HG02973 (cell line): ENCODE data around the gene FBRS.
"Not testable (repeated sequence)": the region's sequence is repeated elsewhere in the genome, so short reads cannot be mapped to it uniquely, and the experiment has no call there.

ENCODE experiments used
- ATAC-seq: cut with Tn5 transposase; IDR thresholded peaks from one replicate; pipeline ENCODE4 v1.9.1; 2021; ENCODE audit warnings: moderate library complexity; ENCODE audit not compliant: unreplicated experiment

Gene FBRS

GRCh38 chr16:30657866-30658730 is at the start of gene FBRS:
TSS of gene FBRS (plus strand) at chr16:30658431. CDS start at chr16:30659519, 1,088 bp downstream.
- peak; percentile 58 for ATAC-seq

- ATAC-seq, result peak; percentile 34
Measured at GRCh38 chr16:30609002-30609925, 49.0 kb upstream of the FBRS start.

- peak; percentile 68 for ATAC-seq
Measured at GRCh38 chr16:30609926-30610839, 48.0 kb upstream of the FBRS start, which contains the start of gene ZNF689. TSS of gene ZNF689 (minus strand) at chr16:30610389. CDS start at chr16:30610041, 348 bp downstream.

GRCh38 chr16:30615358-30616091 is 42.7 kb upstream of the FBRS start:
- ATAC-seq, result no peak

GRCh38 chr16:30619202-30619601 is 39.0 kb upstream of the FBRS start:
- ATAC-seq, result no peak

- ATAC-seq, result no peak
Measured at GRCh38 chr16:30619638-30620037, 38.6 kb upstream of the FBRS start.

GRCh38 chr16:30620169-30620568 is 38.1 kb upstream of the FBRS start:
- no peak for ATAC-seq

- ATAC-seq, result no peak
Measured at GRCh38 chr16:30621765-30622164, 36.5 kb upstream of the FBRS start.

- ATAC-seq, result no peak
Measured at GRCh38 chr16:30622455-30623032, 35.7 kb upstream of the FBRS start.

GRCh38 chr16:30623536-30624283 is 34.5 kb upstream of the FBRS start:
- no peak for ATAC-seq

GRCh38 chr16:30626236-30626635 is 32.0 kb upstream of the FBRS start:
- no peak for ATAC-seq

- no peak for ATAC-seq
Measured at GRCh38 chr16:30628628-30629540, 29.3 kb upstream of the FBRS start.

- not testable (repeated sequence) for ATAC-seq
Measured at GRCh38 chr16:30632454-30632853, 25.8 kb upstream of the FBRS start.

GRCh38 chr16:30633526-30633925 is 24.7 kb upstream of the FBRS start:
- no peak for ATAC-seq

- no peak for ATAC-seq
Measured at GRCh38 chr16:30636599-30636998, 21.6 kb upstream of the FBRS start.

- not testable (repeated sequence) for ATAC-seq
Measured at GRCh38 chr16:30637139-30637538, 21.1 kb upstream of the FBRS start.

- ATAC-seq, result no peak
Measured at GRCh38 chr16:30637944-30638343, 20.3 kb upstream of the FBRS start.
